H9 (cell line): ENCODE measurements around the gene DDX28. TPM values are rescaled to one million over a fixed set of nuclear protein-coding genes. Genes with fewer than 3 reads are reported as not detected.
"Not testable (repeated sequence)": the region's sequence is repeated elsewhere in the genome, so short reads cannot be mapped to it uniquely, and the experiment has no call there.

ENCODE experiments used
- DNase-seq: peaks from one replicate; pipeline ENCODE4 v3.0.0-alpha.2; 2017
- H2AFZ ChIP-seq: one replicate; pipeline ENCODE4 v1.6.1; 2013; ENCODE audit warnings: mild to moderate bottlenecking, low read length, control low read depth, moderate library complexity
- H2AK5ac ChIP-seq: 2 replicates; pipeline ENCODE4 v1.6.1; 2013; ENCODE audit warnings: low read length, control low read depth, mixed read lengths; ENCODE audit not compliant: insufficient read length
- H2BK120ac ChIP-seq: one replicate; pipeline ENCODE4 v1.6.1; 2013; ENCODE audit warnings: low read depth, mild to moderate bottlenecking, low read length, control low read depth, inconsistent platforms; ENCODE audit not compliant: poor library complexity, severe bottlenecking
- H2BK12ac ChIP-seq: 2 replicates; pipeline ENCODE4 v1.6.1; 2013; ENCODE audit warnings: low read length, control low read depth, mixed read lengths, low read depth; ENCODE audit not compliant: insufficient read length
- H2BK15ac ChIP-seq: 2 replicates; pipeline ENCODE4 v1.6.1; 2013; ENCODE audit warnings: low read depth, low read length, control low read depth
- H2BK20ac ChIP-seq: one replicate; pipeline ENCODE4 v1.6.1; 2013; ENCODE audit warnings: low read depth, mild to moderate bottlenecking, low read length, control low read depth, inconsistent platforms; ENCODE audit not compliant: poor library complexity, severe bottlenecking
- H2BK5ac ChIP-seq: 2 replicates; pipeline ENCODE4 v1.6.1; 2013; ENCODE audit warnings: low read length, control low read depth, mixed read lengths; ENCODE audit not compliant: insufficient read length
- H3K14ac ChIP-seq: 2 replicates; pipeline ENCODE4 v1.6.1; 2013; ENCODE audit warnings: low read length, control low read depth; ENCODE audit not compliant: insufficient read depth
- H3K18ac ChIP-seq: 2 replicates; pipeline ENCODE4 v1.6.1; 2013; ENCODE audit warnings: low read depth, mild to moderate bottlenecking, mixed read lengths, low read length, control low read depth; ENCODE audit not compliant: insufficient read length
- H3K23ac ChIP-seq: 2 replicates; pipeline ENCODE4 v1.6.1; 2013; ENCODE audit warnings: low read length, control low read depth, mixed read lengths, low read depth; ENCODE audit not compliant: insufficient read length
- H3K23me2 ChIP-seq: 2 replicates; pipeline ENCODE4 v1.6.1; 2013; ENCODE audit warnings: low read depth, mild to moderate bottlenecking, mixed read lengths, low read length, control low read depth; ENCODE audit not compliant: insufficient read length, poor library complexity, severe bottlenecking
- H3K27ac ChIP-seq: 2 replicates; pipeline ENCODE4 v1.5.1; 2013; ENCODE audit warnings: low read length, control low read depth, mixed read lengths, low read depth; ENCODE audit not compliant: insufficient read length
- H3K27me3 ChIP-seq: 2 replicates; pipeline ENCODE4 v1.6.1; 2013; ENCODE audit warnings: low read length, control low read depth, inconsistent platforms; ENCODE audit not compliant: insufficient read depth
- H3K4ac ChIP-seq: 2 replicates; pipeline ENCODE4 v1.6.1; 2013; ENCODE audit warnings: low read depth, mild to moderate bottlenecking, control low read depth, inconsistent platforms, low read length, moderate library complexity
- H3K4me1 ChIP-seq: 2 replicates; pipeline ENCODE4 v1.6.1; 2013; ENCODE audit warnings: low read length, control low read depth, inconsistent platforms; ENCODE audit not compliant: insufficient read depth
- H3K4me2 ChIP-seq: 2 replicates; pipeline ENCODE4 v1.6.1; 2013; ENCODE audit warnings: low read length, control low read depth, mixed read lengths; ENCODE audit not compliant: insufficient read length, insufficient read depth
- H3K56ac ChIP-seq: 2 replicates; pipeline ENCODE4 v1.6.1; 2013; ENCODE audit warnings: low read depth, mild to moderate bottlenecking, mixed read lengths, low read length, control low read depth; ENCODE audit not compliant: insufficient read length
- H3K79me1 ChIP-seq: 2 replicates; pipeline ENCODE4 v1.6.1; 2013; ENCODE audit warnings: low read depth, mild to moderate bottlenecking, moderate library complexity, low read length, control low read depth, inconsistent platforms; ENCODE audit not compliant: insufficient read depth, poor library complexity, severe bottlenecking
- H3K79me2 ChIP-seq: 2 replicates; pipeline ENCODE4 v1.6.1; 2013; ENCODE audit warnings: low read length, control low read depth, inconsistent platforms; ENCODE audit not compliant: insufficient read depth
- H3K9ac ChIP-seq: 2 replicates; pipeline ENCODE4 v1.6.1; 2013; ENCODE audit warnings: low read length, control low read depth, mixed read lengths; ENCODE audit not compliant: insufficient read length; ENCODE audit errors: extremely low read depth
- H3K9me3 ChIP-seq: one replicate; pipeline ENCODE4 v1.6.1; 2013; ENCODE audit warnings: low read depth, low read length, inconsistent platforms; ENCODE audit not compliant: control insufficient read depth
- H3T11ph ChIP-seq: one replicate; pipeline ENCODE4 v1.6.1; 2013; ENCODE audit warnings: mild to moderate bottlenecking, low read length, control low read depth, inconsistent platforms
- H4K20me1 ChIP-seq: one replicate; pipeline ENCODE4 v1.6.1; 2013; ENCODE audit not compliant: control insufficient read depth, insufficient read length, insufficient read depth
- H4K5ac ChIP-seq: 2 replicates; pipeline ENCODE4 v1.6.1; 2013; ENCODE audit warnings: low read depth, mild to moderate bottlenecking, mixed read lengths, low read length, control low read depth; ENCODE audit not compliant: insufficient read length
- H4K8ac ChIP-seq: replicated peaks from 2 replicates; pipeline ENCODE4 v1.6.1; 2013; ENCODE audit warnings: low read length, control low read depth, mixed read lengths, low read depth; ENCODE audit not compliant: insufficient read length
- H4K91ac ChIP-seq: 2 replicates; pipeline ENCODE4 v1.6.1; 2013; ENCODE audit warnings: low read depth, mild to moderate bottlenecking, moderate library complexity, mixed read lengths, low read length, control low read depth; ENCODE audit not compliant: insufficient read length
- H3K27ac Mint-ChIP-seq, 3 experiments: 2 replicates in 2 of 3; 3 replicates in 1 of 3; pipeline ENCODE4 v1.8.0; 2020 to 2021; ENCODE audit warnings: mixed read lengths in 3 of 3, mild to moderate bottlenecking in 1 of 3, moderate library complexity in 1 of 3
- H3K27me3 Mint-ChIP-seq: 2 replicates; pipeline ENCODE4 v1.8.0; 2021; ENCODE audit warnings: low read depth, mild to moderate bottlenecking, moderate library complexity, mixed read lengths
- H3K36me3 Mint-ChIP-seq, 3 experiments: 2 replicates in 2 of 3; 3 replicates in 1 of 3; pipeline ENCODE4 v1.8.0; 2020 to 2021; ENCODE audit warnings: low read depth in 3 of 3, mixed read lengths in 3 of 3; ENCODE audit not compliant: insufficient read depth in 1 of 3
- H3K4me1 Mint-ChIP-seq, 2 experiments: 2 replicates each; pipeline ENCODE4 v1.8.0; 2020; ENCODE audit warnings: mixed read lengths in 2 of 2
- H3K4me3 Mint-ChIP-seq, 2 experiments: 2 replicates in 1 of 2; 3 replicates in 1 of 2; pipeline ENCODE4 v1.8.0; 2020 to 2021; ENCODE audit warnings: mild to moderate bottlenecking in 2 of 2, mixed read lengths in 2 of 2, moderate library complexity in 1 of 2
- H3K9me3 Mint-ChIP-seq, 2 experiments: 2 replicates in 1 of 2; 3 replicates in 1 of 2; pipeline ENCODE4 v1.8.0; 2020; ENCODE audit warnings: mild to moderate bottlenecking in 2 of 2, mixed read lengths in 2 of 2, moderate library complexity in 1 of 2
- WGBS: extraction: QIAGEN DNeasy Blood & Tissue Kit; methylation state at CpG from one replicate; pipeline ENCODE4 v1.1.7; 2013; ENCODE audit warnings: missing lambda C conversion rate, low lambda C conversion rate, mixed read lengths; ENCODE audit not compliant: insufficient read length; ENCODE audit errors: extremely low coverage; 5-methylcytosine and 5-hydroxymethylcytosine counted together
- total RNA-seq: library from RNA; stranded (reverse); gene quantifications from 2 replicates; pipeline ENCODE4 v1.2.1, GENCODE V29; 2021
- TF ChIP-seq, protein P1 (sequence below): fragments of 200-600 bp; sonication (generic); conservative IDR thresholded peaks from 3 replicates; pipeline ENCODE4 v1.8.0; 2021; ENCODE audit warnings: antibody characterized with exemption, mild to moderate bottlenecking

DDX28 gene
- total RNA-seq, 1 experiment from 2014 or later, result 22.9 TPM

DNA sequence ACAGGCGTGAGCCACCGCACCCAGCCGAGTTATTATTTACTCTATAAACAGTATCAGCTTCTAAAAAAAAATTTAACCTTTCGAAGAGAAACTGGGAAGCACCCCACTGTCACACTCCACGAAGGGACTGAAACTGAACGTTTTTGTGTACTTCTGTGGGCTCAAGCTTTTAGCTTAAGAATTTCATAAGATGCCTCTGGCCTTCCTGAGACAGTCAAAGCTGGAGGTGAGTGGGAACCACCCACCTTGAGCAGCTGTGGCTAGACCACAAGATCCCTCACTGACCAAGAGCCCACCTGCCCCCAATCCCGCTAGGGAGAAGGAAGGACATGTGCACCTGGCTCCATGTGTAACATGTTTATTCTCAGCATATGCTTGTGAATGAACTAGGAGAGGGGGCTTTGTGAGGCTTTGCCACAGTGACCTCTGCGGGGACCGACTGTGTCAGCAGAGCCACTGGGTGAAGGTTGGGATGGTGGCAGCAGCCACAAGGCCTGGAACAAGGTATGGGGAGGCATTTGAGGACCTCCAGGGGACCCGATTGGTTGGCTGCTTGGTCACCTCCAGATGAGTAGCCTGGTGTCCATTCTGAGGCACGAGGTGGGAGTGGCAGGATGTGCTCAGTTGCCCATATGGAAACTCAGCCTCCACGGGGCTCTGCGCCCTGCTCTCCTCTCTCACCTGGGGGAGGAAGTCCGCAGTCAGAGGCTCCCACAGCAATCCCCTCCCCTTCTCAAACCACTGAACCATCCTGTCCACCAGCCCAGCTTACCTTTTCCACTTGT lies 47.5 kb downstream of the DDX28 start:
- TF ChIP-seq, protein P1, sequence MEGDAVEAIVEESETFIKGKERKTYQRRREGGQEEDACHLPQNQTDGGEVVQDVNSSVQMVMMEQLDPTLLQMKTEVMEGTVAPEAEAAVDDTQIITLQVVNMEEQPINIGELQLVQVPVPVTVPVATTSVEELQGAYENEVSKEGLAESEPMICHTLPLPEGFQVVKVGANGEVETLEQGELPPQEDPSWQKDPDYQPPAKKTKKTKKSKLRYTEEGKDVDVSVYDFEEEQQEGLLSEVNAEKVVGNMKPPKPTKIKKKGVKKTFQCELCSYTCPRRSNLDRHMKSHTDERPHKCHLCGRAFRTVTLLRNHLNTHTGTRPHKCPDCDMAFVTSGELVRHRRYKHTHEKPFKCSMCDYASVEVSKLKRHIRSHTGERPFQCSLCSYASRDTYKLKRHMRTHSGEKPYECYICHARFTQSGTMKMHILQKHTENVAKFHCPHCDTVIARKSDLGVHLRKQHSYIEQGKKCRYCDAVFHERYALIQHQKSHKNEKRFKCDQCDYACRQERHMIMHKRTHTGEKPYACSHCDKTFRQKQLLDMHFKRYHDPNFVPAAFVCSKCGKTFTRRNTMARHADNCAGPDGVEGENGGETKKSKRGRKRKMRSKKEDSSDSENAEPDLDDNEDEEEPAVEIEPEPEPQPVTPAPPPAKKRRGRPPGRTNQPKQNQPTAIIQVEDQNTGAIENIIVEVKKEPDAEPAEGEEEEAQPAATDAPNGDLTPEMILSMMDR, result no peak
- Histone ChIP-seq H3K14ac (no peak overlapping the region; the same call in 1 of the 2 replicates), H4K20me1 (no peaks in the 10 kb centered on the region), H2BK20ac (no peak overlapping the region), H3K4me1 (no peaks in the 10 kb centered on the region), H3T11ph (no peak overlapping the region), H3K4ac (no peak overlapping the region), H3K27ac (no peak overlapping the region), H3K79me1 (no peaks in the 10 kb centered on the region), H2AK5ac (no peak overlapping the region), H3K9me3 (no peaks in the 10 kb centered on the region), H3K27me3 (no peaks in the 10 kb centered on the region; the same call in 1 of the 2 replicates), H3K9ac (no peak overlapping the region), H3K23me2 (no peaks in the 10 kb centered on the region), H4K8ac (no peak overlapping the region), H2BK5ac (no peak overlapping the region), H4K91ac (no peak overlapping the region), H3K18ac (no peak overlapping the region), H4K5ac (no peak overlapping the region), H3K23ac (no peak overlapping the region), H2BK15ac (no peak overlapping the region), H2BK12ac (no peak overlapping the region), H2BK120ac (no peak overlapping the region), H2AFZ (no peak overlapping the region), H3K4me2 (no peak overlapping the region), H3K56ac (no peak overlapping the region), H3K79me2 (no peaks in the 10 kb centered on the region)
- DNase-seq, result no peak
- no peaks in the 10 kb centered on the region for H3K4me1 Mint-ChIP-seq
- no CpG with 5 or more reads among the region's 14 CpGs for WGBS
- H3K27ac Mint-ChIP-seq, result no peak overlapping the region
- no peaks in the 10 kb centered on the region for H3K36me3 Mint-ChIP-seq
- H3K27me3 Mint-ChIP-seq, result peaks cover 17% of the 10 kb centered on the region
- no peaks in the 10 kb centered on the region for H3K9me3 Mint-ChIP-seq
- no peak overlapping the region for H3K4me3 Mint-ChIP-seq

DNA sequence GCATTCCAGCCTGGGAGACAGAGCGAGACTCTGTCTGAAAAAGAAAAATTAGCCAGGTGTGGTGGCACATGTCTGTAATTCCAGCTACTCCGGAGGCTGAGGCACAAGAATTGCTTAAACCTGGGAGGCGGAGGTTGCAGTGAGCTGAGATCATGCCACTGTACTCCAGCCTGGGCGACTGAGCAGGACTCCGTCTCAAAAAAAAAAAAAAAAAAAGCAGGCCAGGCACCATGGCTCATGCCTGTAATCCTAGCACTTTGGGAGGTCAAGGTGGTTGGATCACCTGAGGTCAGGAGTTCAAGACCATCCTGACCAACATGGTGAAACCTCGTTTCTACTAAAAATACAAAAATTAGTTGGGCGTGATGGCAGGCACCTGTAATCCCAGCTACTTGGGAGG lies 50.7 kb downstream of the DDX28 start:
- H4K5ac ChIP-seq, H3K9me3 Mint-ChIP-seq, H2AK5ac ChIP-seq, H4K91ac ChIP-seq, DNase-seq, H3K27ac ChIP-seq, H2BK15ac ChIP-seq, H3K9ac ChIP-seq, H3T11ph ChIP-seq, H3K23ac ChIP-seq, H3K4ac ChIP-seq, H3K27ac Mint-ChIP-seq, H3K14ac ChIP-seq, H2AFZ ChIP-seq, H4K8ac ChIP-seq, H2BK120ac ChIP-seq, H3K27me3 ChIP-seq, H3K9me3 ChIP-seq, H3K56ac ChIP-seq, H2BK5ac ChIP-seq, H3K18ac ChIP-seq, H3K79me1 ChIP-seq, H2BK12ac ChIP-seq, H3K79me2 ChIP-seq, H3K36me3 Mint-ChIP-seq, H4K20me1 ChIP-seq, H3K4me3 Mint-ChIP-seq, H3K23me2 ChIP-seq, H2BK20ac ChIP-seq, H3K4me1 ChIP-seq, H3K4me2 ChIP-seq: not testable (repeated sequence)
- Mint-ChIP-seq H3K4me1 (peaks cover 10 to 13% of the 10 kb centered on the region in 2 experiments), H3K27me3 (peaks cover 13% of the 10 kb centered on the region)
- WGBS, result no CpG with 5 or more reads among the region's 7 CpGs
